Glutamatergic neuron (in vitro differentiated cells): ENCODE results near the gene FOXN1. TPM values are rescaled to one million over a fixed set of nuclear protein-coding genes. Genes with fewer than 3 reads are reported as not detected.
"Not testable (repeated sequence)": the region's sequence is repeated elsewhere in the genome, so short reads cannot be mapped to it uniquely, and the experiment has no call there.

Experiments
- DNase-seq: peaks from one replicate; pipeline ENCODE4 v3.0.0; 2022
- H3K27ac Mint-ChIP-seq: one replicate; pipeline ENCODE4 v1.8.0; 2020; ENCODE audit warnings: mild to moderate bottlenecking, mixed read lengths, inconsistent platforms; ENCODE audit not compliant: unreplicated experiment
- H3K27me3 Mint-ChIP-seq: one replicate; pipeline ENCODE4 v1.8.0; 2020; ENCODE audit warnings: mild to moderate bottlenecking, moderate library complexity, mixed read lengths, inconsistent platforms; ENCODE audit not compliant: unreplicated experiment
- H3K36me3 Mint-ChIP-seq: one replicate; pipeline ENCODE4 v1.8.0; 2020; ENCODE audit warnings: mild to moderate bottlenecking, mixed read lengths, inconsistent platforms; ENCODE audit not compliant: unreplicated experiment
- H3K4me1 Mint-ChIP-seq: one replicate; pipeline ENCODE4 v1.8.0; 2020; ENCODE audit warnings: mild to moderate bottlenecking, low read depth, mixed read lengths, inconsistent platforms; ENCODE audit not compliant: unreplicated experiment
- H3K4me3 Mint-ChIP-seq: one replicate; pipeline ENCODE4 v1.8.0; 2020; ENCODE audit warnings: mild to moderate bottlenecking, mixed read lengths, inconsistent platforms; ENCODE audit not compliant: unreplicated experiment
- H3K9me3 Mint-ChIP-seq: one replicate; pipeline ENCODE4 v1.8.0; 2020; ENCODE audit warnings: mild to moderate bottlenecking, moderate library complexity, mixed read lengths, inconsistent platforms; ENCODE audit not compliant: unreplicated experiment
- CTCF ChIP-seq: fragments of 200-600 bp; sonication (generic); IDR thresholded peaks from one replicate; pipeline ENCODE4 v1.5.0; 2021; ENCODE audit not compliant: partially characterized antibody, unreplicated experiment
- total RNA-seq: library from RNA; stranded (reverse); fragmentation: NEBNext Ultra II Directional; extraction: Animal tissue kit (Norgen Biotek cat#: 25700); gene quantifications from one replicate; pipeline ENCODE4 v1.2.1, GENCODE V29; 2021; ENCODE audit not compliant: unreplicated experiment

The FOXN1 gene
- total RNA-seq, 1 donor from 2014 or later = not detected

- H3K4me3 Mint-ChIP-seq = no peak overlapping the region
- TF ChIP-seq CTCF = no peak
- no peak overlapping the region for H3K27ac Mint-ChIP-seq
- DNase-seq = no peak
- peaks cover 8% of the 10 kb centered on the region for H3K4me1 Mint-ChIP-seq
- peaks cover 5% of the 10 kb centered on the region for H3K27me3 Mint-ChIP-seq
- no peaks in the 10 kb centered on the region for H3K36me3 Mint-ChIP-seq
- H3K9me3 Mint-ChIP-seq = no peaks in the 10 kb centered on the region
These were observed 39.6 kb upstream of the FOXN1 start for GRCh38 chr17:28466521-28467048.

- Mint-ChIP-seq H3K9me3 (peaks cover 2% of the 10 kb centered on the region), H3K27ac (no peak overlapping the region), H3K27me3 (peaks cover 5% of the 10 kb centered on the region), H3K4me3 (no peak overlapping the region), H3K4me1 (peaks cover 8% of the 10 kb centered on the region), H3K36me3 (no peaks in the 10 kb centered on the region)
- no peak for TF ChIP-seq CTCF
- DNase-seq = no peak
These were observed 38.6 kb upstream of the FOXN1 start for GRCh38 chr17:28467456-28468025.

GRCh38 chr17:28468033-28468735 lies 38.0 kb upstream of the FOXN1 start:
- H3K27ac Mint-ChIP-seq, H3K27me3 Mint-ChIP-seq, H3K36me3 Mint-ChIP-seq, H3K4me1 Mint-ChIP-seq, H3K9me3 Mint-ChIP-seq, H3K4me3 Mint-ChIP-seq, DNase-seq: not testable (repeated sequence)

GRCh38 chr17:28468781-28469180 lies 37.4 kb upstream of the FOXN1 start:
- Mint-ChIP-seq H3K36me3 (no peaks in the 10 kb centered on the region), H3K9me3 (peaks cover 2% of the 10 kb centered on the region), H3K27me3 (peaks cover 3% of the 10 kb centered on the region), H3K4me3 (no peak overlapping the region), H3K27ac (no peak overlapping the region), H3K4me1 (peaks cover 8% of the 10 kb centered on the region)
- no peak for TF ChIP-seq CTCF
- DNase-seq = no peak

- no peak for TF ChIP-seq CTCF
- Mint-ChIP-seq H3K27ac (no peak overlapping the region), H3K9me3 (peaks cover 2% of the 10 kb centered on the region), H3K4me1 (peaks cover 8% of the 10 kb centered on the region), H3K36me3 (no peaks in the 10 kb centered on the region), H3K4me3 (no peak overlapping the region), H3K27me3 (peaks cover 3% of the 10 kb centered on the region)
- no peak for DNase-seq
These were observed 36.8 kb upstream of the FOXN1 start for GRCh38 chr17:28469376-28469775.
